ENCODE data around the gene ACOT7. TPM values are rescaled to one million over a fixed set of nuclear protein-coding genes. Genes with fewer than 3 reads are reported as not detected.

ACOT7 gene
- total RNA-seq, 4 donors from 2014 or later, result 23.5 to 50.7 (median 39.0) TPM

DNA sequence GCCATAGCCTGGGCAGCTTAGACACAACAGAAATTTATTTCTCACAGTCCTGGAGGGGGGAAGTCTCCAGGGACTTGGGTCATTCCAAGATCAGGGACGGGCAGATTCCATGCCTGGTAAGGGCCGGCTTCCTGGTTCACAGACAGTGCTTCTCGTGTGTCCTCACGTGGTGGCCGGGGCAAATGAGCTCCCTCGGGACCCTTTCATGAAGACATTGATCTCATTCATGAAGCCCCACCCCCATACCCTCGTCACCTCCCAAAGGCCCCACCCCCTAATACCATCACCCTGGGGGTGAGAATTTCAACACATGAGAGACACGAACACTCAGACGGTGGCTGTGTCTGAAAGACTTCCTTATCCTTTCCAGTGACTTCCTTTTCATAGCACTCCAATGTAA lies 51.5 kb downstream of the ACOT7 start:
- TF ChIP-seq, protein P1, sequence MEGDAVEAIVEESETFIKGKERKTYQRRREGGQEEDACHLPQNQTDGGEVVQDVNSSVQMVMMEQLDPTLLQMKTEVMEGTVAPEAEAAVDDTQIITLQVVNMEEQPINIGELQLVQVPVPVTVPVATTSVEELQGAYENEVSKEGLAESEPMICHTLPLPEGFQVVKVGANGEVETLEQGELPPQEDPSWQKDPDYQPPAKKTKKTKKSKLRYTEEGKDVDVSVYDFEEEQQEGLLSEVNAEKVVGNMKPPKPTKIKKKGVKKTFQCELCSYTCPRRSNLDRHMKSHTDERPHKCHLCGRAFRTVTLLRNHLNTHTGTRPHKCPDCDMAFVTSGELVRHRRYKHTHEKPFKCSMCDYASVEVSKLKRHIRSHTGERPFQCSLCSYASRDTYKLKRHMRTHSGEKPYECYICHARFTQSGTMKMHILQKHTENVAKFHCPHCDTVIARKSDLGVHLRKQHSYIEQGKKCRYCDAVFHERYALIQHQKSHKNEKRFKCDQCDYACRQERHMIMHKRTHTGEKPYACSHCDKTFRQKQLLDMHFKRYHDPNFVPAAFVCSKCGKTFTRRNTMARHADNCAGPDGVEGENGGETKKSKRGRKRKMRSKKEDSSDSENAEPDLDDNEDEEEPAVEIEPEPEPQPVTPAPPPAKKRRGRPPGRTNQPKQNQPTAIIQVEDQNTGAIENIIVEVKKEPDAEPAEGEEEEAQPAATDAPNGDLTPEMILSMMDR (IDR thresholded peaks at IDR 0.05), result no peak
- TF ChIP-seq POLR2A (IDR thresholded peaks at IDR 0.05), result no peak
- Histone ChIP-seq H3K27me3 (no peaks in the 10 kb centered on the region), H3K4me1 (peaks cover 6 to 17% (median 6%) of the 10 kb centered on the region in 3 donors), H3K4me3 (no peak overlapping the region), H3K9me3 (no peaks in the 10 kb centered on the region), H3K36me3 (peaks cover 0 to 25% (median 0%) of the 10 kb centered on the region in 3 donors), H3K27ac (no peak overlapping the region)
- 60 to 71% methylated on average over 7 of the region's 9 CpGs for WGBS, 2 donors
- DNase-seq, result no peak
- intact Hi-C loops (cut with DNase I), result loop anchor here (2.0 to 10.0 kb wide), 2 partner anchors 95 to 287 kb away; no protein-coding TSS in a partner anchor

DNA sequence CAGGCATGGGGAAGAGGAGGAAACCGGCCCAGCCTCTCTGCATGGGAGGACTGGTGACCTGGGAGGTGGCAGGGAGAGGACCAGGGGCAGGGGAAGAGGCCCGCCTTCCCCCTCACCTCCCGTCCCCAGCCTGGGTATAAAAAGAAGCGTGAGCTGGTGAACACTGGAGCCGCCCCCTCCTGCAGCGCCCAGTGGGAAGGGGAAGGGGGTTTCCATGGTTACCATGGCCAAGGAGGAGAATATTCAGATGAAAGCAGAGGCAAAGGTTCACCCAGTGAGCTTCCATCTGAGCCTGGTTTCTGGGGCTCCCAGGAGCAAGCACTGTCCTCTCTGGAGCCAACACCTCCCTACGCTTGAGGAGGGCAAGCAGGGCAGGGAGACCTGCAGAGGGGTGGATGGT lies 54.9 kb downstream of the ACOT7 start:
- Histone ChIP-seq H3K4me3 (no peak overlapping the region), H3K9me3 (no peaks in the 10 kb centered on the region), H3K27ac (no peak overlapping the region), H3K36me3 (peaks cover 0 to 35% (median 0%) of the 10 kb centered on the region in 3 donors), H3K27me3 (no peaks in the 10 kb centered on the region), H3K4me1 (peaks cover under 1 to 11% (median 1%) of the 10 kb centered on the region in 3 donors)
- no peak for DNase-seq
- 93% methylated on average over 5 of the region's 7 CpGs; no CpG with 5 or more reads in 1 of the 2 donors for WGBS, 2 donors
- intact Hi-C loops (cut with DNase I), result no loop called here
- no peak for TF ChIP-seq POLR2A (IDR thresholded peaks at IDR 0.05)
- TF ChIP-seq, protein P1 (IDR thresholded peaks at IDR 0.05), result no peak

DNA sequence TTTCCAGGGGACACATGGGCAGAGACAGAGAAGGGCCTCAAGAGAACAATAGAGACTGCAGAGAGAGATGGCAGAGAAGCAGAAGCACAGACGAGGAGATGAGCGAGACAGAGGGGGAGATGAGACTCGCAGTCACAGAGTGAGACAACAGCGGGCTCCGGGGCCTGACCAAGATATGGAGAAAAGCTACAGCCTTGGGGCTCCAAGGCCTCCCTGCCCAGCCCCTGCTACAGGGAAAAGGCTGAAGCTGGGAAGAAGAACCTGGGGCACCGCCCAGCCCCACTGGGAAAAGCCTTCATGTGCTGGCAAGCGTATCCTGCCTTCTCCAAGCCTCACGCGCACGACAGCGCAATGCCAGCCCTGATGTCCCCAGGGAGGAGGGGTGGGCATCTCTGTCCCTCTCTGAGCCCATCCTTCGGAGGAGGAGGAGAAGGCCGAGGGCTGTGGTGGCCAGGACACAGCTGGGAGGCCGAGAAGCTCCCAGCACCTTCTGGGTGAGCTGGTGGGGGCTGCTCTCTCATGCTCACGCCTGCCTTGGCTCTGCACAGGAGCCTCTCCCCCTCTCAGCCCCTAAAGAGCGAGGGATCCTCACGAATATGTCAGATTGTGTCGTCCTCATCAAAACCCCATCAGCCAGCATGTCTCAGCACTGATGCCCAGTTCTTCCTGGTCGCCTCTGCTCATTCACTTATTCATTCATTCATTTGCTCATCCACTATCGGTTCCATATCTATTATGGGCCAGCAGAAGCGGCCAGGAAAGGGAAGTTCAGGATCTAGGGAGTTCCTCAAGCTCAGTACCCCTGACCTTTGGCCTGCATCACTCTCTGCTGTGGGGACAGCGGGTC lies 56.6 kb downstream of the ACOT7 start:
- intact Hi-C loops (cut with DNase I), result no loop called here
- peaks cover 0 to 46% (median 0%) of the 10 kb centered on the region in 3 donors for H3K36me3 ChIP-seq
- no peak overlapping the region for H3K27ac ChIP-seq
- no peaks in the 10 kb centered on the region for H3K9me3 ChIP-seq
- WGBS, 2 donors, result 91 to 95% methylated on average over 11 to 17 of the region's 22 CpGs
- H3K4me1 ChIP-seq, result no peaks in the 10 kb centered on the region
- H3K27me3 ChIP-seq, result no peaks in the 10 kb centered on the region
- H3K4me3 ChIP-seq, result no peak overlapping the region
- TF ChIP-seq, protein P1 (IDR thresholded peaks at IDR 0.05), result no peak
- no peak for TF ChIP-seq POLR2A (IDR thresholded peaks at IDR 0.05)
- no peak for DNase-seq

DNA sequence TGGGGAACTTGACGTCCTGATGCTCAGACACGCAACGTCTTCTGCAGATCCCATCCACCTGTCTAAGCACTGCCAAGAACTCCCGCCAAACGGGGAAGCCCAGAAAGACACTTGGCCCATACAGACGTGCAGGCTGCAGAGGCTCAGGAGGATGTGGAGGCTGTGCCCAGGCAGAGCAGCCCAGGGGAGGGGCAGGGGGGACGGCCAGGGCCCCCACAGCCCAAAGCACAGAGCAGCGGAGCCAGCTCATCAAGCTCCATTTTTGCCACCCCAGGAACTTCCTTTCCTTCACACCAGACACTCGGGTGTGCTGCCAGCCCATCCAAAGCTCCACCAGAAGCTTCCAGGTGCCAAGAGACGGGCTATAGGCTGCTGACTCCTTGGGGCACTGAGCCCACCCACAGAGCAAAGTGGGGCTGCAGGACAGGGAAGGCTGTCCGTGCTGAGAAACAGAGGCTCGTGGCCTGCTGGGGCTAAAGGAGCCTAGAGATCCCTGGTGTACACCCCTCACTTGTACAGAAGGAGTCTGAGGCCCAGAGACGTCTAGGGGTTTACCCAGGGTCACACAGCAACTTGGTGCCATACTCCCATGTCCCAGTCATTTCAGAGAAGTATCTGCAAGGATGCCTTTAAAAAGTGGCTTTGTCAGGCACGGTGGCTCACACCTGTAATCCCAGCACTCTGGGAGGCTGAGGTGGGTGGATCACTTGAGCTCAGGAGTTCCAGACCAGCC lies 59.1 kb downstream of the ACOT7 start:
- no peak for DNase-seq
- Histone ChIP-seq H3K4me3 (no peak overlapping the region), H3K27me3 (no peaks in the 10 kb centered on the region), H3K36me3 (peaks cover 0 to 56% (median 0%) of the 10 kb centered on the region in 3 donors), H3K27ac (no peak overlapping the region), H3K4me1 (peaks cover 8 to 24% (median 18%) of the 10 kb centered on the region in 3 donors), H3K9me3 (no peaks in the 10 kb centered on the region)
- TF ChIP-seq POLR2A (IDR thresholded peaks at IDR 0.05), result no peak
- TF ChIP-seq, protein P1 (IDR thresholded peaks at IDR 0.05), result no peak
- intact Hi-C loops (cut with DNase I), result no loop called here
- 68% methylated on average over 5 of the region's 14 CpGs; no CpG with 5 or more reads in 1 of the 2 donors for WGBS, 2 donors

DNA sequence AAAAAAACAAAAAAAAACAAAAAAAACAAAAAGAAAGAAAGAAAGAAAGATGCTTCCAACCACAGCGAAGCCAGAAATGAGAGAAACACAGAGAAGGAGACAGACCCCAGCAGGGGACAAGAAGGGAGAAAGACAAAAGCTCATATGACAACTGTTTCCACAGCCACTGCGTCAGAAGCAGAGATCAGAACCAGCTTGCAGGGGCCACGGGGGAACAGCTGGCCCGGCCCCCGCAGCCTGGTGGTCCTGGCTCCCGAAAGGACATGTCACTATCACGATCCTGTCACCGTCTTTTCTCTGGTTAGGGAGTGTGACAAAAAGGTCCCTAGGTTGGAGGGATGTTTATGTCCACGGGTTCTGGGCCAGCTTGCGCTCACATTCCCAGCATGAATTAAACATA lies 60.7 kb downstream of the ACOT7 start:
- H3K27ac ChIP-seq, result no peak overlapping the region
- intact Hi-C loops (cut with DNase I), result no loop called here
- 93% methylated on average over 8 to 10 of the region's 10 CpGs for WGBS, 2 donors
- H3K27me3 ChIP-seq, result no peaks in the 10 kb centered on the region
- no peak for DNase-seq
- TF ChIP-seq POLR2A (IDR thresholded peaks at IDR 0.05), result no peak
- TF ChIP-seq, protein P1 (IDR thresholded peaks at IDR 0.05), result no peak
- no peak overlapping the region for H3K4me3 ChIP-seq
- H3K36me3 ChIP-seq, result peaks cover 0 to 41% (median 0%) of the 10 kb centered on the region in 3 donors
- H3K9me3 ChIP-seq, result no peaks in the 10 kb centered on the region
- H3K4me1 ChIP-seq, result peaks cover 8 to 37% (median 25%) of the 10 kb centered on the region in 3 donors

Measured in esophagus squamous epithelium (tissue), 5 donors.